Measurements from ENCODE around the gene PCSK5.

DNA sequence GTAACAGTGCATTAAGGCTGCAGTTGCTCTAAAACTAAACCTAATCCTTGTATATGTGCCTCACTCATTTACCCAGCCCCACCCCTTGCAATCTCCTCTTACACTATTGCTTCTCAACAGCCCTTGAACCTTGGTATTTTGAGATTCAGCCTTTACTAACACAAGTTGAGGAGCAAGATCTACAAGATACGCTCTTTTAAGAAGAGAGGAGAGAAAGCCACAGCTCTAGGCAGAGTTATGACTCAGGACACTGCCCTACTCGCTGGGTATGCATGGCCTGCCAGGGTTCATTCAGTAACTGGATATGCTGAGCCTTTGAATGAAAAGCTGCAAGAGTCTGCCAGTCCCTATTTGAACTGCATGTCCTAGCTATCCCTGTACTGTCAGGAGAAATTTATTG lies 219.5 kb downstream of the PCSK5 start:
- TF ChIP-seq, protein P1, sequence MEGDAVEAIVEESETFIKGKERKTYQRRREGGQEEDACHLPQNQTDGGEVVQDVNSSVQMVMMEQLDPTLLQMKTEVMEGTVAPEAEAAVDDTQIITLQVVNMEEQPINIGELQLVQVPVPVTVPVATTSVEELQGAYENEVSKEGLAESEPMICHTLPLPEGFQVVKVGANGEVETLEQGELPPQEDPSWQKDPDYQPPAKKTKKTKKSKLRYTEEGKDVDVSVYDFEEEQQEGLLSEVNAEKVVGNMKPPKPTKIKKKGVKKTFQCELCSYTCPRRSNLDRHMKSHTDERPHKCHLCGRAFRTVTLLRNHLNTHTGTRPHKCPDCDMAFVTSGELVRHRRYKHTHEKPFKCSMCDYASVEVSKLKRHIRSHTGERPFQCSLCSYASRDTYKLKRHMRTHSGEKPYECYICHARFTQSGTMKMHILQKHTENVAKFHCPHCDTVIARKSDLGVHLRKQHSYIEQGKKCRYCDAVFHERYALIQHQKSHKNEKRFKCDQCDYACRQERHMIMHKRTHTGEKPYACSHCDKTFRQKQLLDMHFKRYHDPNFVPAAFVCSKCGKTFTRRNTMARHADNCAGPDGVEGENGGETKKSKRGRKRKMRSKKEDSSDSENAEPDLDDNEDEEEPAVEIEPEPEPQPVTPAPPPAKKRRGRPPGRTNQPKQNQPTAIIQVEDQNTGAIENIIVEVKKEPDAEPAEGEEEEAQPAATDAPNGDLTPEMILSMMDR (IDR thresholded peaks at IDR 0.05) = no peak
- TF ChIP-seq POLR2A (IDR thresholded peaks at IDR 0.05) = no peak

All from adrenal gland (tissue), 5 donors.